ENCODE results near the gene ACADS. TPM values are rescaled to one million over a fixed set of nuclear protein-coding genes. Genes with fewer than 3 reads are reported as not detected.

Gene ACADS
- total RNA-seq, 4 donors from 2014 or later: 30.5 to 55.1 (median 40.3) TPM

DNA sequence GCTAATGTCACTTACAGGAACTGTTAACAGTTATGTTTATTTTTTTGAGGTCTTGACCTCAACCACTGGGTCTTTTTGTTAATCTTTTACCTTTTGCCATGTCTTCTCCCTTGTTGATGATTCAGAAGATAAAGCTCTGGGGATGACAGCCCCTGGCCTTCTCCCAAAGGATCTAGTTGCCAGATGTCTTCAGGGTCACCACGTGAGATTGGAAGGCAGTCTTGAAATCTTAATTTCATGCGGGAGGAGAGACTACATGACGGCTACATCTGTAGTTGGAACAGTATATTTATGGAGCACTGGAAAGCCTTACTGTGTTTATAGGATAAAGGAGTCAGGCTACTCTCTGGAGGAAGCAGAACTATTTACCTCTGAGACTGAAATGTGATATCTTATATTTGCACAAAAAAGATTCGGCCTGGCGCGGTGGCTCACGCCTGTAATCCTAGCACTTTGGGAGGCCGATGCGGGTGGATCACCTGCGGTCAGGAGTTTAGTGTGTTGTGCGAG is 33.0 kb upstream of the ACADS start:
- Histone ChIP-seq H3K27ac (no peak overlapping the region), H3K4me3 (no peak overlapping the region), H3K9me3 (no peaks in the 10 kb centered on the region), H3K36me3 (peaks cover 0 to 41% of the 10 kb centered on the region in 2 donors), H3K4me1 (peaks cover 0 to 56% (median 16%) of the 10 kb centered on the region in 3 donors), H3K27me3 (no peaks in the 10 kb centered on the region)
- 84% methylated on average over 10 of the region's 11 CpGs; no CpG with 5 or more reads in 1 of the 2 donors for WGBS, 2 donors (ENCODE audit: low coverage in 1 of 2)
- no peak for ATAC-seq
- TF ChIP-seq POLR2AphosphoS5 (IDR thresholded peaks at IDR 0.05): no peak
- TF ChIP-seq POLR2A (IDR thresholded peaks at IDR 0.05): no peak
- TF ChIP-seq EP300 (IDR thresholded peaks at IDR 0.05): no peak
- TF ChIP-seq, protein P1, sequence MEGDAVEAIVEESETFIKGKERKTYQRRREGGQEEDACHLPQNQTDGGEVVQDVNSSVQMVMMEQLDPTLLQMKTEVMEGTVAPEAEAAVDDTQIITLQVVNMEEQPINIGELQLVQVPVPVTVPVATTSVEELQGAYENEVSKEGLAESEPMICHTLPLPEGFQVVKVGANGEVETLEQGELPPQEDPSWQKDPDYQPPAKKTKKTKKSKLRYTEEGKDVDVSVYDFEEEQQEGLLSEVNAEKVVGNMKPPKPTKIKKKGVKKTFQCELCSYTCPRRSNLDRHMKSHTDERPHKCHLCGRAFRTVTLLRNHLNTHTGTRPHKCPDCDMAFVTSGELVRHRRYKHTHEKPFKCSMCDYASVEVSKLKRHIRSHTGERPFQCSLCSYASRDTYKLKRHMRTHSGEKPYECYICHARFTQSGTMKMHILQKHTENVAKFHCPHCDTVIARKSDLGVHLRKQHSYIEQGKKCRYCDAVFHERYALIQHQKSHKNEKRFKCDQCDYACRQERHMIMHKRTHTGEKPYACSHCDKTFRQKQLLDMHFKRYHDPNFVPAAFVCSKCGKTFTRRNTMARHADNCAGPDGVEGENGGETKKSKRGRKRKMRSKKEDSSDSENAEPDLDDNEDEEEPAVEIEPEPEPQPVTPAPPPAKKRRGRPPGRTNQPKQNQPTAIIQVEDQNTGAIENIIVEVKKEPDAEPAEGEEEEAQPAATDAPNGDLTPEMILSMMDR (IDR thresholded peaks at IDR 0.05): no peak

DNA sequence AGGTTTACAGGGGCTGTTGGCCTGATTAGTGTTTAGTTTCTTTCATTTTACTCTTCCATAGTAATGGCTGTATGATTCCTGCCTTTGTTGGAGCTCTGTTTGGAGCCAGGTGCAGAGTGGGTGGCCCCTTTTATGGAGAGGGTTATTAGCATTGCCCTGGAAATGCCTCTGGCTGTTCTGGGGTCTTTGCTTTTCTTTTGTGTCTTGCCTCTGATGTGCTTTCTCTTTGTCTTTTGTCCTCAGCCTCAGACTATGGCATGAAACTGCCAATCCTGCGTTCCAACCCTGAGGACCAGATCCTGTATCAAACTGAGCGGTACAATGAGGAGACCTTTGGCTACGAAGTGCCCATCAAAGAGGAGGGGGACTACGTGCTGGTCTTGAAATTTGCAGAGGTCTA is 31.8 kb upstream of the ACADS start:
- TF ChIP-seq, protein P1 (IDR thresholded peaks at IDR 0.05): no peak
- TF ChIP-seq POLR2A (IDR thresholded peaks at IDR 0.05) (no peak), EP300 (IDR thresholded peaks at IDR 0.05) (no peak), POLR2AphosphoS5 (IDR thresholded peaks at IDR 0.05) (no peak)
- peaks cover 0 to 54% of the 10 kb centered on the region in 2 donors for H3K36me3 ChIP-seq
- no CpG with 5 or more reads among the region's 4 CpGs for WGBS, 2 donors (ENCODE audit: low coverage in 1 of 2)
- peaks cover 0 to 43% (median 8%) of the 10 kb centered on the region in 3 donors for H3K4me1 ChIP-seq
- H3K4me3 ChIP-seq: no peak overlapping the region
- no peaks in the 10 kb centered on the region for H3K27me3 ChIP-seq
- H3K9me3 ChIP-seq: no peaks in the 10 kb centered on the region
- H3K27ac ChIP-seq: no peak overlapping the region
- ATAC-seq: no peak

DNA sequence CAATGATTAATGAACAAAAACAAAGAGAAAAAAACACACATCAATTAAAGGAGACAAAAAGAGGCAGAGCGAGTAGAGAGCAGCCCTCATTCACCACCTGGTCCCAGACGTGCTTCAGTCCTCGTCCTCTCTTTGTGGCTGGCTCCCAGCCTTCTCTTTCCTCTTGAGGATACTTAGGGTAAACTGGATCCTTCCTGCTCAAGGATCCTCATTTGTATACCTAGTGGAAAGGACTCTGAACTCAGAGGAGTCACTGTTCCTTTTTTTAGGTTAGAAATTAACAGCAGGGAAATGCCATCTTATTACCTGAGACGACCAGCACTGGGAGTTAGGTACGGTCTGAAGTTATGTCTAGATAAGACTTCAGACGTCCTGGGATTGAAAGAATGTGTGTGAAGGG is 29.0 kb upstream of the ACADS start:
- Histone ChIP-seq H3K27me3 (no peaks in the 10 kb centered on the region), H3K4me3 (no peak overlapping the region), H3K27ac (no peak overlapping the region), H3K4me1 (peaks cover 0 to 16% (median 0%) of the 10 kb centered on the region in 3 donors), H3K36me3 (peaks cover 0 to 82% of the 10 kb centered on the region in 2 donors), H3K9me3 (no peaks in the 10 kb centered on the region)
- no peak for ATAC-seq
- WGBS, 2 donors (ENCODE audit: low coverage in 1 of 2): 79 to 82% methylated on average over 4 to 6 of the region's 6 CpGs
- no peak for TF ChIP-seq EP300 (IDR thresholded peaks at IDR 0.05)
- TF ChIP-seq POLR2A (IDR thresholded peaks at IDR 0.05): no peak
- TF ChIP-seq, protein P1 (IDR thresholded peaks at IDR 0.05): no peak
- TF ChIP-seq POLR2AphosphoS5 (IDR thresholded peaks at IDR 0.05): no peak

DNA sequence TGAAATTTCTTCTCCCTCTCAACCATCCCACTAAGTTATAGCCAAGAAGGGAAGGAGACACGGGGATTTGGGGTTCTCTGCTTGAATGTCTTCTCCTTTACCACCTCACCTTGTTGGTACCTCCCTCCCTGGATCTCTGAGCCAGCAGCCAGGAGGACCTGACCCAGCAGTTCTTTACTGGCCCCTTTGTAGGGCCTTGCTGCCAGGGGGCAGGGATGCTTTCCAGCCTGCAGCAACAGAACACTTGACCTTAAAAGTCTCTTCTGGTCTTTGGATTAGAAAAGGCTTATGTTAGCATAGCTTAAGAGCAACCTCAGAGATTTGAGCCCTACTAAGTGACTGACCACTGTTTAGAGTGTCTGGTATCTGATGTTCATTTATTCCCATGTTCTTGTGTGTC is 28.3 kb upstream of the ACADS start:
- no peak overlapping the region for H3K27ac ChIP-seq
- peaks cover 0 to 89% of the 10 kb centered on the region in 2 donors for H3K36me3 ChIP-seq
- no peak for ATAC-seq

GRCh38 chr12:120698665-120699064 is 27.0 kb upstream of the ACADS start:
- no peak overlapping the region for H3K4me3 ChIP-seq
- no peaks in the 10 kb centered on the region for H3K9me3 ChIP-seq
- H3K27ac ChIP-seq: no peak overlapping the region
- H3K27me3 ChIP-seq: no peaks in the 10 kb centered on the region
- peaks cover 0 to 100% of the 10 kb centered on the region in 2 donors for H3K36me3 ChIP-seq
- ATAC-seq: no peak
- TF ChIP-seq POLR2AphosphoS5 (IDR thresholded peaks at IDR 0.05) (no peak), POLR2A (IDR thresholded peaks at IDR 0.05) (no peak), EP300 (IDR thresholded peaks at IDR 0.05) (no peak)
- TF ChIP-seq, protein P1 (IDR thresholded peaks at IDR 0.05): no peak
- 56% methylated on average over 3 of the region's 3 CpGs; no CpG with 5 or more reads in 1 of the 2 donors for WGBS, 2 donors (ENCODE audit: low coverage in 1 of 2)
- H3K4me1 ChIP-seq: no peaks in the 10 kb centered on the region

More for the DNA sequence above, 28.3 kb upstream of the ACADS start:
- H3K27me3 ChIP-seq: no peaks in the 10 kb centered on the region
- H3K9me3 ChIP-seq: no peaks in the 10 kb centered on the region
- peaks cover 0 to 10% (median 0%) of the 10 kb centered on the region in 3 donors for H3K4me1 ChIP-seq
- H3K4me3 ChIP-seq: no peak overlapping the region
- TF ChIP-seq POLR2AphosphoS5 (IDR thresholded peaks at IDR 0.05) (no peak), POLR2A (IDR thresholded peaks at IDR 0.05) (no peak), EP300 (IDR thresholded peaks at IDR 0.05) (no peak)
- WGBS, 2 donors (ENCODE audit: low coverage in 1 of 2): 56% methylated on average over 1 of the region's 1 CpG; no CpG with 5 or more reads in 1 of the 2 donors
